ENCODE data around the gene PCNX1.

Gene PCNX1

GRCh38 chr14:70888681-70889175, 18.5 kb upstream of the PCNX1 start:
- no peak for DNase-seq (ENCODE audit: low read depth)

GRCh38 chr14:70889555-70889954, 17.7 kb upstream of the PCNX1 start:
- no peak for DNase-seq (ENCODE audit: low read depth)

GRCh38 chr14:70890826-70891659, 16.2 kb upstream of the PCNX1 start:
- DNase-seq (ENCODE audit: low read depth): no peak

- no peak for DNase-seq (ENCODE audit: low read depth)
Measured at GRCh38 chr14:70891737-70892136, 15.5 kb upstream of the PCNX1 start.

- DNase-seq (ENCODE audit: low read depth): no peak
Measured at GRCh38 chr14:70893062-70893845, 14.0 kb upstream of the PCNX1 start.

GRCh38 chr14:70893858-70894291, 13.4 kb upstream of the PCNX1 start:
- no peak for DNase-seq (ENCODE audit: low read depth)

- DNase-seq (ENCODE audit: low read depth): no peak
Measured at GRCh38 chr14:70894868-70895267, 12.4 kb upstream of the PCNX1 start.

GRCh38 chr14:70896317-70896716, 10.9 kb upstream of the PCNX1 start:
- DNase-seq (ENCODE audit: low read depth): no peak

- no peak for DNase-seq (ENCODE audit: low read depth)
Measured at GRCh38 chr14:70896981-70897380, 10.3 kb upstream of the PCNX1 start.

GRCh38 chr14:70897464-70897863, 9.8 kb upstream of the PCNX1 start:
- no peak for DNase-seq (ENCODE audit: low read depth)

- DNase-seq (ENCODE audit: low read depth): no peak
Measured at GRCh38 chr14:70898111-70898745, 9.0 kb upstream of the PCNX1 start.

- no peak for DNase-seq (ENCODE audit: low read depth)
Measured at GRCh38 chr14:70901269-70901668, 6.0 kb upstream of the PCNX1 start.

- no peak for DNase-seq (ENCODE audit: low read depth)
Measured at GRCh38 chr14:70902184-70902583, 5.1 kb upstream of the PCNX1 start.

GRCh38 chr14:70904373-70904772, 2.9 kb upstream of the PCNX1 start:
- no peak for DNase-seq (ENCODE audit: low read depth)

GRCh38 chr14:70905301-70905700, 2.0 kb upstream of the PCNX1 start:
- DNase-seq (ENCODE audit: low read depth): no peak

- no peak for DNase-seq (ENCODE audit: low read depth)
Measured at GRCh38 chr14:70906793-70907175, 475 bp upstream of the PCNX1 start.

GRCh38 chr14:70907996-70908934, 1.0 kb downstream of the PCNX1 start:
- peak; percentile 58 for DNase-seq (ENCODE audit: low read depth)

- DNase-seq (ENCODE audit: low read depth): no peak
Measured at GRCh38 chr14:70908935-70909641, 1.8 kb downstream of the PCNX1 start.

GRCh38 chr14:70909733-70910614, 2.7 kb downstream of the PCNX1 start:
- no peak for DNase-seq (ENCODE audit: low read depth)

- DNase-seq (ENCODE audit: low read depth): no peak
Measured at GRCh38 chr14:70915415-70915814, 8.2 kb downstream of the PCNX1 start.
